ENCODE measurements around the gene PROP1. TPM values are rescaled to one million over a fixed set of nuclear protein-coding genes. Genes with fewer than 3 reads are reported as not detected.

PROP1 gene
- total RNA-seq, 4 donors from 2014 or later: not detected

DNA sequence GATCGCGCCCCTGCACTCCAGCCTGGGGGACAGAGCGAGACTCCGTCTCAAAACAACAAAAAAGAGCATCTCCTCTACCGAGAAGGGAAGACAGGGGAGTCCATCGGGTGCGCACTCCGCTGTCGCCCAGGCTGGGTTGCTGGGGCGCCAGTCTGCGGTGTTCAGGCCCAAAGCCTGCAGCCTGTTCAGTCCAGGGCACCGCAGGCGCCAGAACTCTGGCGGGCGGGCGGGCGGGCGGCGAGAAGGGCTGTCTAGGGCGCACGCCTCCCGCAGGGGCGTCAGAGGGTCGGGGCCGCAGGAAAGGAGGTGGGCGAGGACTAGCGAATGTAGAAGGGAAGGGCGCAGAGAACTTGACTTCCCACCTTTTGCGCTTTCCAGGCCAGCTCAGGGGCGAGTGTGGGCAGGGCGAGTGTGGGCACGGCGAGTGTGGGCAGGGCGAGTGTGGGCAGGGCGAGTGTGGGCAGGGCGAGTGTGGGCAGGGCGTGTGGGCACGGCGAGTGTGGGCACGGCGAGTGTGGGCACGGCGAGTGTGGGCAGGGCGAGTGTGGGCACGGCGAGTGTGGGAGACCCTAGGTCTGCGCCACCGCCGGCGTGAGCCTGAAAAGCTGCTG is 10.5 kb downstream of the PROP1 start:
- in situ Hi-C loops (cut with MboI; ENCODE audit: low sequenced_read_pairs in 4 of 4): loop anchor here in 1 of 4 donors (10.0 kb wide), 1 partner anchor 79 kb away; no protein-coding TSS in a partner anchor
- DNase-seq (no peak), ATAC-seq (no peak)
- intact Hi-C loops (cut with DNase I; ENCODE audit: low total_unique reads): no loop called here
- no peaks in the 10 kb centered on the region for H3K4me1 ChIP-seq
- H3K27ac ChIP-seq: no peak overlapping the region
- peaks cover 47 to 64% (median 59%) of the 10 kb centered on the region in 3 donors for H3K27me3 ChIP-seq
- TF ChIP-seq POLR2A (IDR thresholded peaks at IDR 0.05): no peak
- TF ChIP-seq, protein P1, sequence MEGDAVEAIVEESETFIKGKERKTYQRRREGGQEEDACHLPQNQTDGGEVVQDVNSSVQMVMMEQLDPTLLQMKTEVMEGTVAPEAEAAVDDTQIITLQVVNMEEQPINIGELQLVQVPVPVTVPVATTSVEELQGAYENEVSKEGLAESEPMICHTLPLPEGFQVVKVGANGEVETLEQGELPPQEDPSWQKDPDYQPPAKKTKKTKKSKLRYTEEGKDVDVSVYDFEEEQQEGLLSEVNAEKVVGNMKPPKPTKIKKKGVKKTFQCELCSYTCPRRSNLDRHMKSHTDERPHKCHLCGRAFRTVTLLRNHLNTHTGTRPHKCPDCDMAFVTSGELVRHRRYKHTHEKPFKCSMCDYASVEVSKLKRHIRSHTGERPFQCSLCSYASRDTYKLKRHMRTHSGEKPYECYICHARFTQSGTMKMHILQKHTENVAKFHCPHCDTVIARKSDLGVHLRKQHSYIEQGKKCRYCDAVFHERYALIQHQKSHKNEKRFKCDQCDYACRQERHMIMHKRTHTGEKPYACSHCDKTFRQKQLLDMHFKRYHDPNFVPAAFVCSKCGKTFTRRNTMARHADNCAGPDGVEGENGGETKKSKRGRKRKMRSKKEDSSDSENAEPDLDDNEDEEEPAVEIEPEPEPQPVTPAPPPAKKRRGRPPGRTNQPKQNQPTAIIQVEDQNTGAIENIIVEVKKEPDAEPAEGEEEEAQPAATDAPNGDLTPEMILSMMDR (IDR thresholded peaks at IDR 0.05 in 4 of 5, conservative IDR thresholded peaks at IDR 0.05 in 1 of 5): no peak
- H3K9me3 ChIP-seq: no peaks in the 10 kb centered on the region
- H3K36me3 ChIP-seq: no peaks in the 10 kb centered on the region
- no peak overlapping the region for H3K4me3 ChIP-seq

DNA sequence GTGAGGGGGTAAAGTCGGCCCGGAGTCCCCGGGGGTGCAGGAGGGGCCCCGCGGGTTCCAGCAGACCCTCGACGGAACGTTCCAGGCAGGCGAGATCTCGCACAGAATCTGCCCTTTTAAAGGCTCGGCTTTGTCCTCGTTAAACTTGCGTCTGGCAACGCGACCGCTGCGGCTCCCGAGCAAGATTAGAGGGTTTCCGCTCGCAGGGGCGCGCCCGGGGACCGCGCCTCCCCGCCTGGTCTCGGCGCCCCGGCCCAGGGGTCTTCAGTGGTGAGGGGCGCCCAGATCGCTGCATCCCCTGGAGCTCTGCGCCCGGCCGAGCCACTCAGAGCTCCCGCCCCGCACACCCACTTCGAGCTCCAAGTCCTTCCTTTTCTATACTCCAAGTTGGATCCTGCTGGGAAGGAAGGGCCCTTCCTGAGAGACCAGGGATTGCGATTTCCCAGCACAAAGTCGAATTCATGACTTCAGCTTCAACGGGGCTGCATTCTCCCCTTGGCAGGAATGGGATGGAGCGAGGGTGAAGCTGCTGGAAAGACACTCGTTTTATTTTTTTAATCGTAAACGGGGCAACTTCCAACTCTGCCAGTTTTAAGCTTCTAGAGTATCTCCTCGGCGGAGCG is 11.3 kb downstream of the PROP1 start:
- H3K27me3 ChIP-seq: peaks cover 47 to 64% (median 59%) of the 10 kb centered on the region in 3 donors
- in situ Hi-C loops (cut with MboI; ENCODE audit: low sequenced_read_pairs in 4 of 4): loop anchor here in 1 of 4 donors (10.0 kb wide), 1 partner anchor 80 kb away; no protein-coding TSS in a partner anchor
- intact Hi-C loops (cut with DNase I; ENCODE audit: low total_unique reads): no loop called here

DNA sequence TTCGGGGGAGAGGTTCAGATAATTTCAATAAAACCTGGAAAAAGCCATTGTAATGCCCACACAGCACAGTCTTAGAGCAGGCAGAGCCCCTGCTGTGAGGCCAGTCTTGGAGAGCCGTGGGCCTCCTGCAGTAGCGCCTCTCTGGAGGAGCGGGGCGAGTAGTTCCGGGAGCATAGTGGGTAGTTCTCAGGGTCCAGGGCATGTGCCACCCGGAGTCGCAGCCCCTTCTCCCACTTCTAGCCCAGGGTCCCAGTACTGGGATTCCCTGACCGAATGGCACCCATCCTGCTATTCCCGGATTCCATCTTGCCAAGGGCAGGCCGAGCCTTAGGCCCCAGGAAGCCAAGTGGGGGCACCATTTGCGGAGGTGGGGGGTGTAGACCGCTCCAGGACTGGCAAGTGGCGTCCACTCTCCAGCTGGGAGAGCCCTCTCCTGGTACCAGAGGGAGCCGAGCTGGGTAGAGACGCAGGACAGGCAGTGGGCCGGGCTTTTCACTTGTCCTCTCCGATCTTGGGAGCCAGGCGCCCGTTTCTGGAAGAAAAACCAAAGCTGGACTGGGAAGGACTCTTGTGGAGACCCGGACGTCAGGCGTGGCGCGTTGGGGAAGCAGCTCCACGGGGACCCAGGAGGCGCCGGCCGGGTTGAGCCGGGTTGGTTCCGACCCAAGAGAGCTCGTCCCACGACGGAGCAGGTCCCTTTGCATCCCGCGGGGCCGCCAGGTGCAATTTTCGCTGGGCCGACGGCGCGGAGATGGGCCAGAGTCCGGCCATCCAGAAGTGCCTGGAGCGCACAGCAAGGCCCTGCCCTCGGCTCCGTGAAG is 12.1 kb downstream of the PROP1 start:
- H3K27me3 ChIP-seq: peaks cover 47 to 64% (median 59%) of the 10 kb centered on the region in 3 donors
- DNase-seq: no peak
- no peak for TF ChIP-seq POLR2A (IDR thresholded peaks at IDR 0.05)
- TF ChIP-seq, protein P1 (IDR thresholded peaks at IDR 0.05 in 4 of 5, conservative IDR thresholded peaks at IDR 0.05 in 1 of 5): no peak

More for the DNA sequence above, 11.3 kb downstream of the PROP1 start:
- DNase-seq: no peak
- no peaks in the 10 kb centered on the region for H3K9me3 ChIP-seq
- no peak for ATAC-seq
- TF ChIP-seq POLR2A (IDR thresholded peaks at IDR 0.05): no peak
- TF ChIP-seq, protein P1 (IDR thresholded peaks at IDR 0.05 in 4 of 5, conservative IDR thresholded peaks at IDR 0.05 in 1 of 5): no peak
- no peak overlapping the region for H3K4me3 ChIP-seq
- H3K4me1 ChIP-seq: no peaks in the 10 kb centered on the region
- no peaks in the 10 kb centered on the region for H3K36me3 ChIP-seq
- H3K27ac ChIP-seq: no peak overlapping the region

DNA sequence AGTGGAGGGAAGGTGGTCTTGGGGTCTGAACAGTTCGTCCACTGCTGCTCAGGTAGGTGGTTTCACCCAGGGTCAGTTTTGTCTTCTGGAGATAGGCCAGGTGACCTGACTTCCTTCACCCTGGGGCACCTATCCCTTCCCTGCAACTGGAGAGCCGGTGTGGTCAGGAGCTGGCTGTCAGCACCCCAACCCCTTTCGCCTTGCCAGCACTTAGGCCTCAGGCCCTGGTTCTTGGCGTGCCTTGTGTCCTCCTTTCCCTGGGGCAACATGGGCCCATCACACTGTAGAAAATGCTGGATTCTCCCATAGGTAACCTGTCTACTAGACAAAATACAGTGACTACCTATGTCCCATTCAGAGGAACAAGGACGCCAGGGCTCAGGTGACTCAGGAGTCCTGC is 13.1 kb downstream of the PROP1 start:
- Histone ChIP-seq H3K27ac (no peak overlapping the region), H3K27me3 (peaks cover 47 to 64% (median 58%) of the 10 kb centered on the region in 3 donors), H3K36me3 (no peaks in the 10 kb centered on the region), H3K4me3 (no peak overlapping the region), H3K9me3 (no peaks in the 10 kb centered on the region), H3K4me1 (no peaks in the 10 kb centered on the region)
- in situ Hi-C loops (cut with MboI; ENCODE audit: low sequenced_read_pairs in 4 of 4): loop anchor here in 1 of 4 donors (10.0 kb wide), 1 partner anchor 82 kb away; no protein-coding TSS in a partner anchor
- DNase-seq (no peak), ATAC-seq (no peak)
- intact Hi-C loops (cut with DNase I; ENCODE audit: low total_unique reads): loop anchor here (1.0 kb wide), 1 partner anchor 79 kb away; no protein-coding TSS in a partner anchor
- TF ChIP-seq POLR2A (IDR thresholded peaks at IDR 0.05): no peak
- TF ChIP-seq, protein P1 (IDR thresholded peaks at IDR 0.05 in 4 of 5, conservative IDR thresholded peaks at IDR 0.05 in 1 of 5): no peak

More for the DNA sequence above, 12.1 kb downstream of the PROP1 start:
- Histone ChIP-seq H3K4me1 (no peaks in the 10 kb centered on the region), H3K4me3 (no peak overlapping the region), H3K27ac (no peak overlapping the region), H3K9me3 (no peaks in the 10 kb centered on the region), H3K36me3 (no peaks in the 10 kb centered on the region)
- in situ Hi-C loops (cut with MboI; ENCODE audit: low sequenced_read_pairs in 4 of 4) (loop anchor here in 1 of 4 donors (10.0 kb wide), 1 partner anchor 81 kb away; no protein-coding TSS in a partner anchor), intact Hi-C loops (cut with DNase I; ENCODE audit: low total_unique reads) (no loop called here)
- ATAC-seq: no peak
